ENCODE data around the gene MRPL12.

The MRPL12 gene

GRCh38 chr17:81714412-81715106 lies 11.4 kb downstream of the MRPL12 start:
- Histone ChIP-seq H3K27ac (no peak overlapping the region), H3K27me3 (replicated peaks) (no peaks in the 10 kb centered on the region), H3K36me3 (replicated peaks) (no peaks in the 10 kb centered on the region), H3K4me3 (ENCODE audit: low read depth, low read length) (no peak overlapping the region)
- TF ChIP-seq CTCF (IDR thresholded peaks at IDR 0.05; ENCODE audit: low read depth, low read length, missing control alignments) = no peak
- no peak for DNase-seq
- in situ Hi-C loops (cut with HindIII; ENCODE audit: low pct_ligation_motif_present, low sequenced_read_pairs) = no loop called here

DNA sequence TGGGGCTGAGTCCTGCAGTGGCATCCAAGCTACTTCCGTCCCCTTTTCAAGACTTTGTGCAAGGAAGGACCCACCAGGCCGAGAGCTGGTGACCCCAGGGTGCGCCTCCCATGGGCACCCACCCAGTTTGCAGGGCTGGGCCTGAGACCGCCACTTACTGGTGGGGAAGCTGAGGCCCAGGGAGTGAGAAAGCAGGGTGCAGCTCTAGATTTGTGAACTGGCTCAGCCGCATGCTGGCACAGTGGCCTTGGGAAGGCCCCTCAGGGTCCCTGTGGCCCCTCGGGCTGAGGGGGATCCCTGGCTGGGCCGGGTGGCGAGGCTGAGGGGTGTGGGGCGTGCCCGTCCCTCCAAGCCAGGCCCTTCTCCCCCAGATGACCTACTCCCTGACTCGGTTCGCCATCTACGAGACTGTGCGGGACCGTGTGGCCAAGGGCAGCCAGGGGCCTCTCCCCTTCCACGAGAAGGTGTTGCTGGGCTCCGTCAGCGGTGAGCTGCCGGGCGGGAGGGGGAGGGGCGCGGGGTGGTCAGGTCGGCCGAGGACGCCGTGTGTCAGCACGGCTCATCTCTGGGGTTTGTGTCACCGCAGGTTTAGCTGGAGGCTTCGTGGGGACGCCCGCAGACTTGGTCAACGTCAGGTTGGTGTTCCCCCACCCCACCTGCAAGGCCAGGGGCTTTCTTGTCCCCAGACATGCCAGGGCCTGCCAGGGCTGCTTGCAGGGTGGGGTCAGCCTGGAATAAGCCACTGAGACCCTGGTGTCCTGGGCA lies 12.1 kb downstream of the MRPL12 start:
- no peak overlapping the region for H3K27ac ChIP-seq
- no peaks in the 10 kb centered on the region for H3K27me3 ChIP-seq (replicated peaks)
- in situ Hi-C loops (cut with HindIII; ENCODE audit: low pct_ligation_motif_present, low sequenced_read_pairs) = no loop called here
- no peak for TF ChIP-seq CTCF (IDR thresholded peaks at IDR 0.05; ENCODE audit: low read depth, low read length, missing control alignments)
- no peak overlapping the region for H3K4me3 ChIP-seq (ENCODE audit: low read depth, low read length)
- DNase-seq = no peak
- no peaks in the 10 kb centered on the region for H3K36me3 ChIP-seq (replicated peaks)

DNA sequence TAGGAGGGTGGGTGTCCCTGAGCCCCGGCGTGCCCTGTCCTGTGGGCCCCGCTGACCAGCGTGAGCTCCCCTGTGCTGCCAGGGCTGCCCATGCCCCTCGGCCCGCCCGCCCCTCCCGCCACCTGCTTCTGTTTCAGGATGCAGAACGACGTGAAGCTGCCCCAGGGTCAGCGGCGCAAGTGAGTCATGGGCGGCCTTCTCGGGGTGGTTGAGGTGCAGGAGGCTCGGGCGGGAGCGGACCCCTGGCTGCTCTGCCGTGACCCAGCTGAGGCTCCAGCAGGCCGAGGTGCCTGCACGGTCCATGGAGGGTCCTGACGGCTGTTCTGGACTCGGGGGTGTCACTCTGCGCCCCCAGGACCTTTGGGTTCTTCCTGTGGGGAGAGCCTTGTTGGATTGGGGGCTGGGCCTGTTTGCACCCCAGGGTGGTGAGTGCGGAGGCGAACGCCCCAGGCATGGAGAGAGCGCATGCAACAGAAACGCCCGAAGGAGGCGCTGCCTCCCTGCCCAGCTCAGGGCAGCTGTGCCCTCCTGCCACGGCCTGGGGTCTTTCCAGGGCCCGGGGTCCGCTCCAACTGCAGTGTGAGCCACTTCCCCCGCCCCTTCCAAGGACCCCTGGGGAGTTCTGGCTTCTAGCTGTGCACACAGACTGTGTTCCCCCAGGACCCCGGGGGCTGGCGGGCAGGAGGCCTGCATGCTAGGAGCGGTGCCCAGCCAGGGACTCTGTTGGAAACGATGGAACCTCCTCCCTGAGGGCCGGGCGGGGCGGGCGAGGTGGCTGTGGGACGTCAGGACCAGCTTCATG lies 12.9 kb downstream of the MRPL12 start:
- Histone ChIP-seq H3K27me3 (replicated peaks) (no peaks in the 10 kb centered on the region), H3K4me3 (ENCODE audit: low read depth, low read length) (no peak overlapping the region), H3K36me3 (replicated peaks) (no peaks in the 10 kb centered on the region), H3K27ac (no peak overlapping the region)
- in situ Hi-C loops (cut with HindIII; ENCODE audit: low pct_ligation_motif_present, low sequenced_read_pairs) = no loop called here
- no peak for DNase-seq
- no peak for TF ChIP-seq CTCF (IDR thresholded peaks at IDR 0.05; ENCODE audit: low read depth, low read length, missing control alignments)

- H3K27ac ChIP-seq = no peak overlapping the region
- in situ Hi-C loops (cut with HindIII; ENCODE audit: low pct_ligation_motif_present, low sequenced_read_pairs) = no loop called here
- H3K36me3 ChIP-seq (replicated peaks) = no peaks in the 10 kb centered on the region
Measured at GRCh38 chr17:81716674-81716996, 13.5 kb downstream of the MRPL12 start.

More at GRCh38 chr17:81716674-81716996, 13.5 kb downstream of the MRPL12 start:
- no peak for DNase-seq
- TF ChIP-seq CTCF (IDR thresholded peaks at IDR 0.05; ENCODE audit: low read depth, low read length, missing control alignments) = no peak
- Histone ChIP-seq H3K27me3 (replicated peaks) (no peaks in the 10 kb centered on the region), H3K4me3 (ENCODE audit: low read depth, low read length) (no peak overlapping the region)

All from brain microvascular endothelial cell (primary cell).